ENCODE measurements around the gene CDON. TPM values are rescaled to one million over a fixed set of nuclear protein-coding genes. Genes with fewer than 3 reads are reported as not detected.
A peak's percentile ranks its signal among the peaks of the same experiment; 100 is the strongest.

The CDON gene
- polyA plus RNA-seq, 3 donors = 0.01 TPM; not detected in 2

GRCh38 chr11:126058105-126058874 lies 4.4 kb downstream of the CDON start:
- Mint-ChIP-seq H3K27me3 (ENCODE audit: low read depth in 3 of 3) (peaks cover 47 to 62% (median 55%) of the 10 kb centered on the region in 3 donors), H3K9me3 (peaks cover 0 to 8% (median 0%) of the 10 kb centered on the region in 7 donors), H3K36me3 (no peaks in the 10 kb centered on the region), H3K4me3 (peak overlapping the region in 1 of 2 donors; percentile 52), H3K27ac (no peak overlapping the region), H3K4me1 (peaks cover 8% of the 10 kb centered on the region)
- no peaks in the 10 kb centered on the region for H4K20me1 ChIP-seq (ENCODE audit: insufficient read depth, low read length)
- peaks cover 0 to 8% of the 10 kb centered on the region in 2 donors for H3K9me3 ChIP-seq (replicated peaks in 1 of 2; ENCODE audit: control insufficient read depth in 1 of 2, insufficient read depth in 1 of 2, low read length in 2 of 2)
- no peak for DNase-seq
- H3K36me3 ChIP-seq (replicated peaks in 1 of 2; ENCODE audit: control insufficient read depth in 1 of 2, insufficient read depth in 2 of 2, low read length in 2 of 2) = no peaks in the 10 kb centered on the region
- no peaks in the 10 kb centered on the region for H3K79me2 ChIP-seq (ENCODE audit: insufficient read depth, low read length)
- no peak overlapping the region for H3K4me2 ChIP-seq (replicated peaks; ENCODE audit: extremely low read depth, low read length, poor library complexity, severe bottlenecking)
- no peak overlapping the region for H2AFZ ChIP-seq (ENCODE audit: insufficient read depth, low read depth, low read length, poor library complexity, severe bottlenecking)
- H3K27ac ChIP-seq (ENCODE audit: low read depth in 1 of 2, low read length in 2 of 2) = no peak overlapping the region
- no peak overlapping the region for H3K4me3 ChIP-seq (replicated peaks in 1 of 3; ENCODE audit: low read depth in 2 of 3, low read length in 3 of 3)
- H3K9ac ChIP-seq (ENCODE audit: insufficient read depth, low read length, poor library complexity, severe bottlenecking) = no peak overlapping the region
- TF ChIP-seq CTCF (IDR thresholded peaks at IDR 0.05) = no peak
- WGBS (ENCODE audit: insufficient coverage) = 90% methylated on average over 2 of the region's 6 CpGs
- H3K27me3 ChIP-seq (ENCODE audit: control insufficient read depth in 2 of 2, insufficient read depth in 2 of 2, low read length in 2 of 2) = peaks cover 50 to 55% of the 10 kb centered on the region in 2 donors
- peaks cover 6% of the 10 kb centered on the region in 2 donors for H3K4me1 ChIP-seq (ENCODE audit: control insufficient read depth in 1 of 2, insufficient read depth in 2 of 2, low read length in 2 of 2)
- intact Hi-C loops (cut with micrococcal nuclease) = no loop called here

- no peak overlapping the region for H3K27ac ChIP-seq (ENCODE audit: low read depth in 1 of 2, low read length in 2 of 2)
- intact Hi-C loops (cut with micrococcal nuclease) = no loop called here
- H3K9me3 Mint-ChIP-seq = no peaks in the 10 kb centered on the region
- WGBS (ENCODE audit: insufficient coverage) = 100% methylated on average over 3 of the region's 5 CpGs
- H3K27me3 Mint-ChIP-seq (ENCODE audit: low read depth in 3 of 3) = peaks cover 27 to 41% (median 39%) of the 10 kb centered on the region in 3 donors
- H3K9me3 ChIP-seq (replicated peaks in 1 of 2; ENCODE audit: control insufficient read depth in 1 of 2, insufficient read depth in 1 of 2, low read length in 2 of 2) = no peaks in the 10 kb centered on the region
- no peaks in the 10 kb centered on the region for H3K79me2 ChIP-seq (ENCODE audit: insufficient read depth, low read length)
- no peak overlapping the region for H3K4me2 ChIP-seq (replicated peaks; ENCODE audit: extremely low read depth, low read length, poor library complexity, severe bottlenecking)
- no peaks in the 10 kb centered on the region for H3K4me1 ChIP-seq (ENCODE audit: control insufficient read depth in 1 of 2, insufficient read depth in 2 of 2, low read length in 2 of 2)
- no peaks in the 10 kb centered on the region for H3K36me3 Mint-ChIP-seq
- no peak for TF ChIP-seq CTCF (IDR thresholded peaks at IDR 0.05)
- no peaks in the 10 kb centered on the region for H3K36me3 ChIP-seq (replicated peaks in 1 of 2; ENCODE audit: control insufficient read depth in 1 of 2, insufficient read depth in 2 of 2, low read length in 2 of 2)
- no peak overlapping the region for H3K27ac Mint-ChIP-seq
- H3K9ac ChIP-seq (ENCODE audit: insufficient read depth, low read length, poor library complexity, severe bottlenecking) = no peak overlapping the region
- H2AFZ ChIP-seq (ENCODE audit: insufficient read depth, low read depth, low read length, poor library complexity, severe bottlenecking) = no peak overlapping the region
- no peaks in the 10 kb centered on the region for H3K4me1 Mint-ChIP-seq
- H3K27me3 ChIP-seq (ENCODE audit: control insufficient read depth in 2 of 2, insufficient read depth in 2 of 2, low read length in 2 of 2) = peaks cover 27 to 34% of the 10 kb centered on the region in 2 donors
- no peaks in the 10 kb centered on the region for H4K20me1 ChIP-seq (ENCODE audit: insufficient read depth, low read length)
- no peak overlapping the region for H3K4me3 Mint-ChIP-seq
- no peak overlapping the region for H3K4me3 ChIP-seq (replicated peaks in 1 of 3; ENCODE audit: low read depth in 2 of 3, low read length in 3 of 3)
- DNase-seq = no peak
These were observed 7.8 kb downstream of the CDON start for GRCh38 chr11:126054882-126055281.

Data from CD14-positive monocyte (primary cell).